Activated CD8-positive, alpha-beta memory T cell treated with anti-CD3 and anti-CD28 coated beads, Interleukin-2, amount 50 U/mL, for 48 hours (primary cell): Measurements from ENCODE around the gene TBL1XR1.

Experiments used
- DNase-seq: peaks from one replicate; pipeline ENCODE4 v3.0.0-alpha.2; 2020

The TBL1XR1 gene

GRCh38 chr3:177137774-177138705 is 59.2 kb downstream of the TBL1XR1 start:
- DNase-seq: no peak

- no peak for DNase-seq
Observed at GRCh38 chr3:177136741-177137140, 60.5 kb downstream of the TBL1XR1 start.

GRCh38 chr3:177135841-177136492 is 61.3 kb downstream of the TBL1XR1 start:
- no peak for DNase-seq

- no peak for DNase-seq
Observed at GRCh38 chr3:177134816-177135210, 62.5 kb downstream of the TBL1XR1 start.

GRCh38 chr3:177133860-177134815 is 63.1 kb downstream of the TBL1XR1 start:
- DNase-seq: no peak

GRCh38 chr3:177131927-177132636 is 65.2 kb downstream of the TBL1XR1 start:
- no peak for DNase-seq

- DNase-seq: no peak
Observed at GRCh38 chr3:177127008-177127407, 70.3 kb downstream of the TBL1XR1 start.

GRCh38 chr3:177126015-177126773 is 71.1 kb downstream of the TBL1XR1 start:
- DNase-seq: no peak

GRCh38 chr3:177124882-177125281 is 72.4 kb downstream of the TBL1XR1 start:
- no peak for DNase-seq

- no peak for DNase-seq
Observed at GRCh38 chr3:177123822-177124221, 73.5 kb downstream of the TBL1XR1 start.

GRCh38 chr3:177122183-177122856 is 75.0 kb downstream of the TBL1XR1 start:
- no peak for DNase-seq

GRCh38 chr3:177119829-177120228 is 77.5 kb downstream of the TBL1XR1 start:
- no peak for DNase-seq

GRCh38 chr3:177114253-177114652 is 83.0 kb downstream of the TBL1XR1 start:
- DNase-seq: no peak

GRCh38 chr3:177111541-177111949 is 85.7 kb downstream of the TBL1XR1 start:
- DNase-seq: no peak

GRCh38 chr3:177110895-177111294 is 86.4 kb downstream of the TBL1XR1 start:
- DNase-seq: no peak

GRCh38 chr3:177110386-177110785 is 86.9 kb downstream of the TBL1XR1 start:
- no peak for DNase-seq

GRCh38 chr3:177109688-177110330 is 87.5 kb downstream of the TBL1XR1 start:
- DNase-seq: no peak

GRCh38 chr3:177108648-177109047 is 88.6 kb downstream of the TBL1XR1 start:
- no peak for DNase-seq

GRCh38 chr3:177107461-177108239 is 89.6 kb downstream of the TBL1XR1 start:
- no peak for DNase-seq

GRCh38 chr3:177106594-177106993 is 90.7 kb downstream of the TBL1XR1 start:
- no peak for DNase-seq
